KOPT-K1 (cell line): Measurements from ENCODE around the gene CCDC7.
"Not testable (repeated sequence)": the region's sequence is repeated elsewhere in the genome, so short reads cannot be mapped to it uniquely, and the experiment has no call there.

ENCODE experiments used
- H3K27ac ChIP-seq: fragments of 200-600 bp; sonication (generic); 2 replicates; pipeline ENCODE4 v1.5.1; 2016; ENCODE audit warnings: antibody characterized with exemption, mild to moderate bottlenecking, low read depth, low read length; ENCODE audit not compliant: poor library complexity, severe bottlenecking
- H3K36me3 ChIP-seq: fragments of 200-600 bp; sonication (generic); 2 replicates; pipeline ENCODE4 v1.5.1; 2017; ENCODE audit warnings: antibody characterized with exemption, mild to moderate bottlenecking, low read length, moderate library complexity; ENCODE audit not compliant: insufficient read depth
- H3K9me3 ChIP-seq: fragments of 200-600 bp; sonication (generic); 2 replicates; pipeline ENCODE4 v1.5.1; 2017; ENCODE audit warnings: antibody characterized with exemption, low read length, mild to moderate bottlenecking; ENCODE audit not compliant: insufficient read depth, poor library complexity, severe bottlenecking

Gene CCDC7

DNA sequence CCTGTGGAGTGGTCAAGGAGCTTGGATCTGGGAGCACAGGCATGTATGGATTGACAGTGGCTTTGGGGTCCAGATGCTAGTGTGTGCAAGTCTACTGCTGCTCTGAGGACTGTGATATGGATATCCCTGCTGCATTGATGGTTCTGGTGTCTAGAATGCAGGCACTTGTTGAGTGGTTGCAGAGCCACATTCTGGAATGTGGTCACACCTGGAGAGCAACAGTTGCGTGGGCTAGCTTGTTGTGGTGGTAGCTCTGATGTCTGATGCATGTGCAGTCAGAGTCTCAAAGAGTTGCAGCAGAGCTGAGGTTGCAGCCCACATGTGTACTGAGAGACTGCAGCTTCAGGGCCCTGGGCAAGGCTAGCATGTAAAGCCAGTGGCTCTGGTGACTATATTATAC lies 43.2 kb downstream of the CCDC7 start:
- Histone ChIP-seq H3K27ac (no peak overlapping the region), H3K36me3 (peaks cover 5% of the 10 kb centered on the region; the same call in 1 of the 2 replicates), H3K9me3 (peaks cover 5% of the 10 kb centered on the region)

DNA sequence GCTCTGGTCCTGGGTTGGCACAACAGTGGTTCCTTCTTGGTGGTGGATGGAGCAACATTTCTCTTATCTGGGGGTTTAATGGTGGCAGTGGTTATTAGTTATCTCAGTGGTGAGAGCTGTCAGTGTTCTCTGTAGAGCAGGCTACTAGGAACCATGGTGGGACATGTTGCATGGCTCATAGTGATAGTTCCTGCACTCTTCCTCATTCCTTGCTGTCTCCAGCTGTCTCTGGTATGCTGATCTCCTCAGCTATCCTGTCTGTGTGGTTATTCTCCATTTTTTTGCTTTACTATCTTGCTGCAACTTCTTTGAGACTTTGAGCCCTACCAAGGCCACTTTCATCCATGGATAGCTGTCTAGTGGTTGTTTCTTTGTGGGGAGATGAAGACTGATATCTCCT lies 44.0 kb downstream of the CCDC7 start:
- Histone ChIP-seq H3K36me3 (peaks cover 5% of the 10 kb centered on the region; the same call in 1 of the 2 replicates), H3K27ac (no peak overlapping the region), H3K9me3 (peaks cover 5% of the 10 kb centered on the region)

GRCh38 chr10:32494562-32494961 lies 48.6 kb downstream of the CCDC7 start:
- not testable (repeated sequence) for H3K27ac ChIP-seq, H3K9me3 ChIP-seq, H3K36me3 ChIP-seq

GRCh38 chr10:32500136-32500535 lies 54.2 kb downstream of the CCDC7 start:
- H3K36me3 ChIP-seq, H3K27ac ChIP-seq: not testable (repeated sequence)
- peaks cover 24% of the 10 kb centered on the region for H3K9me3 ChIP-seq

DNA sequence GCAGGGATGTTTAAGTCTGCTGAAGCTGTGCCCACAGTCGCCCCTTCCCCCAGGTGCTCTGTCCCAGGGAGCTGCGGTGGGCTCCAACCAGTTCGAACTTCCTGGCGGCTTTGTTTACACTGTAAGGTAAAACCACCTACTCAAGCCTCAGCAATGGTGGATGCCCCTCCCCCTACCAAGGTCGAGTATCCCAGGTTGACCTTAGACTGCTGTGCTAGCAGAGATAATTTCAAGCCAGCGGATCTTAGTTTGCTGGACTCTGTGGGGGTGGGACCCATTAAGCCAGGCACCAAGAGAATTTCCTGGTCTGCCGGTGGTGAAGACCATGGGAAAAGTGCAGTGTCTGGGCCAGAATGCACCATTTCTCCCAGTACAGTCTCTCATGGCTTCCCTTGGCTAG lies 56.0 kb downstream of the CCDC7 start:
- H3K36me3 ChIP-seq: no peaks in the 10 kb centered on the region
- H3K9me3 ChIP-seq: peaks cover 36% of the 10 kb centered on the region
- no peak overlapping the region for H3K27ac ChIP-seq

DNA sequence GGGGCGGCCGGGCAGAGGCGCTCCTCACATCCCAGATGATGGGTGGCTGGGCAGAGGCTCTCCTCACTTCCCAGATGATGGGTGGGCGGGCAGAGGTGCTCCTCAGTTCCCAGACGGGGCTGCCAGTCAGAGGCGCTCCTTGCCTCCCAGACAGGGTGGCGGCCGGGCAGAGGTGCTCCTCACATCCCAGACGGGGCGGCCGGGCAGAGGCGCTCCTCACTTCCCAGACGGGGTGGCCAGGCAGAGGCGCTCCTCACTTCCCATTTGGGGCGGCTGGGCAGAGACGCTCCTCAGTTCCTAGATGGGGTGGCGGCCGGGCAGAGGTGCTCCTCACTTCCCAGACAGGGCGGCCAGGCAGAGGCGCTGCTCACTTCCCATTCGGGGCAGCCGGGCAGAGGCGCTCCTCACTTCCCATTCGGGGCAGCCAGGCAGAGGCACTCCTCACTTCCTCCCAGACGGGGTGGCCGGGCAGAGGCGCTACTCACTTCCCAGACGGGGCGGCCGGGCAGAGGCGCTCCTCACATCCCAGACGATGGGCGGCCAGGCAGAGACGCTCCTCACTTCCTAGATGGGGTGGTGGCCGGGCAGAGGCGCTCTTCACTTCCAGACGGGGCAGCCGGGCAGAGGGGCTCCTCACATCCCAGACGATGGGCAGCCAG lies 60.0 kb downstream of the CCDC7 start:
- H3K27ac ChIP-seq, H3K36me3 ChIP-seq: not testable (repeated sequence)

GRCh38 chr10:32511599-32511998 lies 65.7 kb downstream of the CCDC7 start:
- Histone ChIP-seq H3K27ac (no peak overlapping the region), H3K36me3 (no peaks in the 10 kb centered on the region), H3K9me3 (peaks cover 10% of the 10 kb centered on the region)

More for the DNA sequence above, 60.0 kb downstream of the CCDC7 start:
- peaks cover 39% of the 10 kb centered on the region for H3K9me3 ChIP-seq

GRCh38 chr10:32516567-32517495 lies 70.9 kb downstream of the CCDC7 start:
- no peaks in the 10 kb centered on the region for H3K36me3 ChIP-seq
- no peak overlapping the region for H3K27ac ChIP-seq
- peaks cover 10% of the 10 kb centered on the region for H3K9me3 ChIP-seq

- Histone ChIP-seq H3K9me3 (peaks cover 19% of the 10 kb centered on the region), H3K36me3 (no peaks in the 10 kb centered on the region), H3K27ac (no peak overlapping the region)
Measured at GRCh38 chr10:32530231-32530630, 84.3 kb downstream of the CCDC7 start.

DNA sequence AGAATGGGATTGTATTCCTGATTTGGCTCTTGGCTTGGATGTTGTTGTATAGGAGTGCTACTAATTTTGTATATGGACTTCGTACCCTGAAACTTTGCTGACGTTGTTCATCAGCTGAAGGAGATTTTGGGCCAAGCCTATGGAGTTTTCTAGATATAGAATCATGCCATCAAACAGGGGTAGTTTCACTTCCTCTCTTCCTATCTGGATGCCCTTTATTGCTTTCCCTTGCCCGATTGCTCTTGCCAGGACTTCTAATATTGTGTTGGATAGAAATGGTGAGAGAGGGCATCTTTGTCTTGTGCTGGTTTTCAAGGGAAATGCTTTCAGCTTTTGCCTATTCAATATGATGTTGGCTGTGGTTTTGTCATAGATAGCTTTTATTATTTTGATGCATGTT lies 92.3 kb downstream of the CCDC7 start:
- Histone ChIP-seq H3K36me3 (no peaks in the 10 kb centered on the region), H3K27ac (no peak overlapping the region), H3K9me3 (peaks cover 17% of the 10 kb centered on the region)

- H3K9me3 ChIP-seq: no peaks in the 10 kb centered on the region
- H3K27ac ChIP-seq: no peak overlapping the region
- H3K36me3 ChIP-seq: no peaks in the 10 kb centered on the region
Measured at GRCh38 chr10:32540691-32541470, 94.9 kb downstream of the CCDC7 start.

DNA sequence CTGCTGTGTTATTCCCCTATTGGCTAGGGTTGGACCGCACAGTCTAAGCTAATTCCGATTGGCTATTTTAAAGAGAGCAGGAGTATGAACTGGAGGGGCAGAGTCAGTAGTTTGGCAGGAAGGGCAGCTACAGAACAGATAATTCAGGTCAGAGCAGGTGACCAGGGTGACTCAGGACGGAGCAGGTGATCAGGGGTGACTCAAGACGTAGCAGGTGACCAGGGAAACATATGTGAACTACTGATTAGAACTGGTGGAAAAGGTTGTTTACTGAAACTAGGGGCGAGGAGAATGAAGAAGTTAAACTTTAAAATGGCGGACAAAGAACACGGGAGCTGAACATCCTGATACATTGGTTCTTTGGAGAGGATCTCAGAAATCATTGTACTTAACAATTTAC lies 102.3 kb downstream of the CCDC7 start:
- no peak overlapping the region for H3K27ac ChIP-seq
- H3K9me3 ChIP-seq: no peaks in the 10 kb centered on the region
- no peaks in the 10 kb centered on the region for H3K36me3 ChIP-seq

DNA sequence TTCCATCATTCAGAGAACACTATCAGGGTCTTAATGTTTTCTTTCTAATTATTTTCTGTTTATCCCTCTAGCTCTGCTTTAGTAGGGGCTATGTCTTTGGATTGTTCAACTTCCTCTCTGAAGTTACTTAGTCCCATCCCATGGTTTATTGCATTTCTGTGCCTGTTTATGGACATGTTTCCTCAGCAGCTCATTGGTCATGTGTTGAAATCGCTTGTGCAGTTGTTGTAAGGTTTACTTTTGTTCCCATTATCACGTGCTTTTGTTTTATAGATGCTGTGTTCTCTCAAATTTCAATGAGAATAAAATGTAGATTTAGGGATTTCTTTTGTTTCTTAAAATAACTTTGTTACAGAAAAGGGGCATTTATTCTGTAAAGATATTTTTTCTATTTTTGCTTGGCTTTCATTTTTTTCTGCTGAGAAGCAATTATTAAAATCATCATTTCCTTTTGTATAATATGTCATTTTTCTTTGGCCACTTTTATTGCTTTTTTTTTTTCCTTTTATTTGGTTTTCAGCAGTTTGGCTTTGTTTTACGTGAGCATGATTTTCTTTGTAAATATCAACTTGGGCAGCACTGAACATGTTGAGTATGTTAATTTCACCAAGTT lies 110.9 kb downstream of the CCDC7 start:
- H3K9me3 ChIP-seq: no peaks in the 10 kb centered on the region
- no peak overlapping the region for H3K27ac ChIP-seq
- no peaks in the 10 kb centered on the region for H3K36me3 ChIP-seq

- H3K27ac ChIP-seq, H3K9me3 ChIP-seq, H3K36me3 ChIP-seq: not testable (repeated sequence)
Measured at GRCh38 chr10:32562695-32563094, 116.8 kb downstream of the CCDC7 start.

DNA sequence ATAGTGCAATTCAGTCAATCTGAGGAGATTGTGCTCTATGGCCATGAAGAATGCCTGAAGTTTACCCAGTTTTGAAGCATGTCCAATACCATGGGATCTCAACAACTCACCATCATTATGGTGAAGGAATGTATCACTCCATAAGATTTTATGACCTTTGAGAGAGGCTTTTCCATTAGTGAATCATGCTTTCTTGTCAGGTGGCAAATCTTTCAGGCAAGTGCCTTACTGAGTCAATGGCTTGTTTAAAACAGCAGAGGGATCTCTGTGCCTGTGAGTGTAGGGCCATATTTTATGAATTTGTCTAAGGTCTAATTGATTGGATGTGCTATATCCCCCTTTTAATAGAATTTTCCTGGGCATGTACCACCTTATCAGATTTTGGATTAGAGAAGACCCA lies 131.5 kb downstream of the CCDC7 start:
- Histone ChIP-seq H3K27ac (no peak overlapping the region), H3K36me3 (no peaks in the 10 kb centered on the region), H3K9me3 (no peaks in the 10 kb centered on the region)
